22Rv1 (cell line): Measurements from ENCODE around the gene ITIH4.

Experiments used
- H3K27ac ChIP-seq: fragments of 450-650 bp; 2 replicates; pipeline ENCODE4 v1.5.1; 2017
- ZFX ChIP-seq: fragments of 450-650 bp; IDR thresholded peaks from 2 replicates; pipeline ENCODE4 v1.6.1; 2017; ENCODE audit warnings: antibody characterized with exemption, borderline replicate concordance
- TF ChIP-seq, protein P1 (sequence below): fragments of 450-650 bp; IDR thresholded peaks from 2 replicates; pipeline ENCODE4 v1.5.1; 2017; ENCODE audit warnings: mild to moderate bottlenecking

The ITIH4 gene

DNA sequence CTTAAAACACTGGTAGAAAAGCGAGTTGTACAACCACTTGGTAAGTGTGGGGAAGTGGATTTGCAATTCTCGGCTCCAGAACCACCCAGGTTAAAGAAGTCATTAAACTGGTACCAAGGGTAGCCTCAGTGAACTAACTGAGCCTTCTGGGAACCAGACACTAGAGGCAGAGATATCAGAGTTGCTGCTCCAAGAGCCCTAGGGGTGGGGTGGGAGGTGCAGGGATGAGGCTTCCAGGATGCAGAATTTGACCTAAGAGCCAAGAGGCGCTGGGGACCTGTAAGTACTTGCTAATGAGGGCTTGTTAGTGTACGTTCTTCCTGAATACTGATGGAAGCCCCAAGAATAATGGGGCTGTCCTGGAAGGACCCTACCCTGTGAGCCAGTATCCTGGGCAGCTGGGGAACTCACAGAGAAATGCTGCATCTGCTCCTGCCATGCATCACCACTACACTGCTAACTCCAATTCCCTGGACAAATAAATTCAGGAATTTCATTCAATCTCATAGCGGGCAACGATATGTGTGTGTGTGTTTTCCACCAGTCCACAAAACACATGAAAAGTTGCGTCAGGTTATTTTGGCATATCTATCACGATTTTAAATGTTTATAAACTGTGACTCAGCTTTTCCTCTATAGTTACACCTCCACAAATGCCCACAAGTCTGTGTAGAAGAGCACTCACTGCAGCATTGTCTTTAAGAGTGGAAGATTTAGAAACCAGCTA lies 43.1 kb upstream of the ITIH4 start:
- TF ChIP-seq, protein P1, sequence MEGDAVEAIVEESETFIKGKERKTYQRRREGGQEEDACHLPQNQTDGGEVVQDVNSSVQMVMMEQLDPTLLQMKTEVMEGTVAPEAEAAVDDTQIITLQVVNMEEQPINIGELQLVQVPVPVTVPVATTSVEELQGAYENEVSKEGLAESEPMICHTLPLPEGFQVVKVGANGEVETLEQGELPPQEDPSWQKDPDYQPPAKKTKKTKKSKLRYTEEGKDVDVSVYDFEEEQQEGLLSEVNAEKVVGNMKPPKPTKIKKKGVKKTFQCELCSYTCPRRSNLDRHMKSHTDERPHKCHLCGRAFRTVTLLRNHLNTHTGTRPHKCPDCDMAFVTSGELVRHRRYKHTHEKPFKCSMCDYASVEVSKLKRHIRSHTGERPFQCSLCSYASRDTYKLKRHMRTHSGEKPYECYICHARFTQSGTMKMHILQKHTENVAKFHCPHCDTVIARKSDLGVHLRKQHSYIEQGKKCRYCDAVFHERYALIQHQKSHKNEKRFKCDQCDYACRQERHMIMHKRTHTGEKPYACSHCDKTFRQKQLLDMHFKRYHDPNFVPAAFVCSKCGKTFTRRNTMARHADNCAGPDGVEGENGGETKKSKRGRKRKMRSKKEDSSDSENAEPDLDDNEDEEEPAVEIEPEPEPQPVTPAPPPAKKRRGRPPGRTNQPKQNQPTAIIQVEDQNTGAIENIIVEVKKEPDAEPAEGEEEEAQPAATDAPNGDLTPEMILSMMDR: no peak
- no peak for TF ChIP-seq ZFX
- H3K27ac ChIP-seq: no peak overlapping the region

DNA sequence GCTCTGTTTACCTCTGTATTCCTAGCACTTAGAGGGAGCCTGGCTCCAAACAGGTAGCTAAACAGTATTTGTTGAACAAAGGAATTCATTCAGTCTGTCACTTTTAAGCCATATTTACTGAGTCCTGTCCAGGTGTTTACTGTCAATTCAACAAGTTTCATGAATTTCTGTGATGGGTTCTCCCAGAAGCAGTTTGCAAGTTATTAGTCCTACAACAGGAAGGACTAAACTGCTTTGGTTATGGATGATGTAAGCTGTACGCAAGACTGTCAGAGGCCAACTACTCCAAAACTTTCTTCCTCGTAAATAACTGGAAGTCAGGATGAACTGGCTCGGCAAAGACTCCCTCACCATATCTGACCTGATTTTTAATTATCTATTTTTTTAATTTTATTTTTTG lies 41.8 kb upstream of the ITIH4 start:
- no peak overlapping the region for H3K27ac ChIP-seq
- TF ChIP-seq, protein P1: no peak
- TF ChIP-seq ZFX: no peak

- no peak overlapping the region for H3K27ac ChIP-seq
- TF ChIP-seq, protein P1: no peak
- no peak for TF ChIP-seq ZFX
Measured at GRCh38 chr3:52871761-52872160, 41.3 kb upstream of the ITIH4 start.

DNA sequence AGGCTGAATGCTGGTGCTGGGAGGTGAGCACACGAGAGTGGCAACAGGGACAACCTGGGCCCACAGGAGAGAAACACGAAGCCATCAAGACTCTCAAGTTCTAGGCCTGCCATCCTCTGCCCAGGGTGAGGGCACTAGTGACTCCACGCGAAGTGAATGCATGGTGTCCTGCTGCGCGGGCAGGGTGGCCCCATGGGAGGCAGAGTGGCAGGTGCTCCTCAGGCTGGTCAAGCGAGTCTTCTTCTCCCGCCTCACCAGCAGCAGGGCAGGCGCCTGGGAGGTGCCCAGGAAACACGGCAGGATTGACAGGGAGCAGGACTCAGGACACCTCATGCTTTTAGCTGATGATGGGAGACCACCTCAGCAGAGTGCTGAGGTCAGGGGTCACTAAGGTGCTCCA lies 40.0 kb upstream of the ITIH4 start:
- TF ChIP-seq, protein P1: no peak
- TF ChIP-seq ZFX: no peak
- no peak overlapping the region for H3K27ac ChIP-seq

DNA sequence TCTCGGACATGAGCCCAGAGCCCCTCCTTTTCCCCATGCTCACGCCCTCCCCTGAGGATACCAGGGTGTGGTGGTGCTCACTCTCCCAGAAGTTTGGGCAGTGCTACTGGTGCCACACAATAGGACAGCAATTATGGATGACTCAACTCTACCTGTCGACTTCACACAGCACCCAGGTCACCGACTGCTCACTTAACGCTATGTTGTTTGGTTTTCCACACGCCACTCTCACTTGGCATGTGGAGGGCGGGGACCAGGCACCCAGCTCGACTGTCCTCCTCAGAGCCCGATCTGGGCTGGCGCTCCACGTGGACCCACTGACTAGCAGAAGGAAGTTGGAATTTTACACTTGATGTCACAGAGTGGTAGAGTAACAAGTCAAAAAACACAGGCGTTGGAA lies 36.0 kb upstream of the ITIH4 start:
- TF ChIP-seq, protein P1: no peak
- no peak for TF ChIP-seq ZFX
- H3K27ac ChIP-seq: no peak overlapping the region

- TF ChIP-seq, protein P1: no peak
- no peak overlapping the region for H3K27ac ChIP-seq
Measured at GRCh38 chr3:52865994-52866393, 35.5 kb upstream of the ITIH4 start.

GRCh38 chr3:52860424-52860768 lies 29.9 kb upstream of the ITIH4 start:
- no peak overlapping the region for H3K27ac ChIP-seq
- TF ChIP-seq ZFX: no peak
- TF ChIP-seq, protein P1: no peak
